ENCODE results near the gene ZNF350.

DNA sequence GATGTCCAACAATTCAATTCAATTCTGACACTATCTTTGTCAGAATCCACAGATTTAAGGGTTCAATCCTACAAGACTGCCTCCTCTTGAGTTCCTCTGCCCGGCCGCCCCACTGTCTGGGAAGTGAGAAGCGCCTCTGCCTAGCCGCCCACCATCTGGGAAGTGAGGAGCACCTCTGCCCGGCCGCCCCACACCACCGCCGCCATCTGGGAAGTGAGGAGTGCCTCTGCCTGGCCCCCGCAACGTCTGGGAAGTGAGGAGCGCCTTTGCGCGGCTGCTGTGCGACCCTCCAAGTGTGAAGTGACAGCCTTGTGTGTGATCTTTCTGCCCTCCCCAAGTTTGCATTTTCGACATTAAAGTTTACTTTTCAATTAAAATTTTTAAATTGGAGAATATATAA, 35.6 kb upstream of the ZNF350 start:
- TF ChIP-seq, protein P1, sequence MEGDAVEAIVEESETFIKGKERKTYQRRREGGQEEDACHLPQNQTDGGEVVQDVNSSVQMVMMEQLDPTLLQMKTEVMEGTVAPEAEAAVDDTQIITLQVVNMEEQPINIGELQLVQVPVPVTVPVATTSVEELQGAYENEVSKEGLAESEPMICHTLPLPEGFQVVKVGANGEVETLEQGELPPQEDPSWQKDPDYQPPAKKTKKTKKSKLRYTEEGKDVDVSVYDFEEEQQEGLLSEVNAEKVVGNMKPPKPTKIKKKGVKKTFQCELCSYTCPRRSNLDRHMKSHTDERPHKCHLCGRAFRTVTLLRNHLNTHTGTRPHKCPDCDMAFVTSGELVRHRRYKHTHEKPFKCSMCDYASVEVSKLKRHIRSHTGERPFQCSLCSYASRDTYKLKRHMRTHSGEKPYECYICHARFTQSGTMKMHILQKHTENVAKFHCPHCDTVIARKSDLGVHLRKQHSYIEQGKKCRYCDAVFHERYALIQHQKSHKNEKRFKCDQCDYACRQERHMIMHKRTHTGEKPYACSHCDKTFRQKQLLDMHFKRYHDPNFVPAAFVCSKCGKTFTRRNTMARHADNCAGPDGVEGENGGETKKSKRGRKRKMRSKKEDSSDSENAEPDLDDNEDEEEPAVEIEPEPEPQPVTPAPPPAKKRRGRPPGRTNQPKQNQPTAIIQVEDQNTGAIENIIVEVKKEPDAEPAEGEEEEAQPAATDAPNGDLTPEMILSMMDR (IDR thresholded peaks at IDR 0.05 in 8 of 11, conservative IDR thresholded peaks at IDR 0.05 in 3 of 11): no peak
- TF ChIP-seq POLR2A (IDR thresholded peaks at IDR 0.05): no peak
